Mucosa of rectum (tissue), 2 donors: ENCODE results near the gene CEACAM19.
A peak's percentile ranks its signal among the peaks of the same experiment; 100 is the strongest.
"Not testable (repeated sequence)": the region's sequence is repeated elsewhere in the genome, so short reads cannot be mapped to it uniquely, and the experiment has no call there.

ENCODE experiments used
- H3K27ac ChIP-seq, 2 donors: one replicate each; pipeline ENCODE4 v1.7.0; 2013; ENCODE audit warnings: inconsistent platforms in 2 of 2, low read depth in 2 of 2, low read length in 2 of 2
- H3K27me3 ChIP-seq, 2 donors: one replicate each; pipeline ENCODE4 v1.7.0; 2013; ENCODE audit warnings: low read length in 2 of 2; ENCODE audit not compliant: control insufficient read depth in 2 of 2, insufficient read depth in 2 of 2
- H3K36me3 ChIP-seq, 2 donors: one replicate each; pipeline ENCODE4 v1.7.0; 2013; ENCODE audit warnings: low read length in 2 of 2; ENCODE audit not compliant: control insufficient read depth in 2 of 2, insufficient read depth in 2 of 2
- H3K4me1 ChIP-seq, 2 donors: one replicate each; pipeline ENCODE4 v1.7.0; 2013; ENCODE audit warnings: low read length in 2 of 2, mild to moderate bottlenecking in 1 of 2; ENCODE audit not compliant: control insufficient read depth in 2 of 2, insufficient read depth in 2 of 2
- H3K4me3 ChIP-seq, 2 donors: one replicate each; pipeline ENCODE4 v1.7.0; 2013; ENCODE audit warnings: low read length in 2 of 2
- H3K9ac ChIP-seq, 2 donors: one replicate each; pipeline ENCODE4 v1.7.0; 2013; ENCODE audit warnings: low read length in 2 of 2, low read depth in 1 of 2, mild to moderate bottlenecking in 1 of 2
- H3K9me3 ChIP-seq, 2 donors: one replicate each; pipeline ENCODE4 v1.7.0; 2013; ENCODE audit warnings: low read length in 2 of 2; ENCODE audit not compliant: control insufficient read depth in 2 of 2
- donor health status: healthy.
- donor health status: Normal muscosa, but diverticular disease.

CEACAM19 gene

DNA sequence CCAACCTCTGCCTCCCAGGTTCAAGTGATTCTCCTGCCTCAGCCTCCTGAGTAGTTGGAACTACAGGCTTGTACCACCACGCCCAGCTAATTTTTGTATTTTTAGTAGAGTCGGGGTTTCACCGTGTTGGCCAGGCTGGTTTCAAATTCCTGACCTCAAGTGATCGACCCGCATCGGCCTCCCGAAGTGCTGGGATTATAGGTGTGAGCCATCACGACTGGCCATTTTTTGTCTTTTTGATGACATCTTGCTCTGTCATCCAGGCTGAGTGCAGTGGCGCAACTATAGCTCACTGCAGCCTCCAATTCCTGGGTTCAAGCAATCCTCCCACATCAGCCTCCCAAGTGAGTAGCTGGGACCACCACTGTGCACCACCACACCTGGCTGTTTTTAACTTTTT is 49.1 kb downstream of the CEACAM19 start:
- H3K27ac ChIP-seq, H3K27me3 ChIP-seq, H3K9ac ChIP-seq, H3K9me3 ChIP-seq, H3K4me3 ChIP-seq, H3K36me3 ChIP-seq: not testable (repeated sequence)
- H3K4me1 ChIP-seq: peaks cover 31 to 43% of the 10 kb centered on the region in 2 donors

DNA sequence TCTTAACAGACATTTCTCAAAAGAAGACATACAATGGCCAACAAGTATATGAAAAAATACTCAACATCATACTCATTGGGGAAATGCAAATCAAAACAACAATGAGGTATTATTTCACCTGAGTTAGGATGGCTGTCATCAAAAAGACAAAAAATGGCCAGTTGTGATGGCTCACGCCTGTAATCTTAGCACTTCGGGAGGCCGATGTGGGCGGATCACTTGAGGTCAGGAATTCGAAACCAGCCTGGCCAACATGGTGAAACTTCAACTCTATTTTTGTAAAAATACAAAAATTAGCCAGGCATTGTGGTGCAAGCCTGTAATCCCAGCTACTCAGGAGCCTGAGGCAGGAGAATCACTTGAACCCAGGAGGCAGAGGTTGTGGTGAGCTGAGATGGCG is 49.7 kb downstream of the CEACAM19 start:
- H3K4me1 ChIP-seq: peaks cover 34 to 48% of the 10 kb centered on the region in 2 donors
- H3K27ac ChIP-seq: no peak overlapping the region

DNA sequence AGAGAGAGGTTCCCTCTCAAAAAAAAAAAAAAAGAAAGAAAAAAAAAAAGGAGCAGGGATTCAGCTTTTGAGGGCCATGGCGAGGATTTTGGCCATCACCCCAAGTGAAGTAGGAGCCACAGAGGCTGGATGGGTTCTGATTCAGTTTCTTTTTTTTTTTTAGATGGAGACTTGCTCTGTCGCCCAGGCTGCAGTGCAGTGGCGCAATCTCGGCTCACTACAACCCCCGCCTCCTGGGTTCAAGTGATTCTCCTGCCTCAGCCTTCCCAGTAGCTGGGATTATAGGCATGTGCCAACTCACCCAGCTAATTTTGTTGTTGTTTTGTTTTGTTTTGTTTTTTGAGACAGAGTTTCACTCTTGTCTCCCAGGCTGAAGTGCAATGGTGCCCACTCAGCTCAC is 50.1 kb downstream of the CEACAM19 start:
- H3K9ac ChIP-seq, H3K36me3 ChIP-seq, H3K9me3 ChIP-seq, H3K4me3 ChIP-seq, H3K27me3 ChIP-seq, H3K27ac ChIP-seq: not testable (repeated sequence)
- H3K4me1 ChIP-seq: peaks cover 35 to 50% of the 10 kb centered on the region in 2 donors

More for the DNA sequence above, 49.7 kb downstream of the CEACAM19 start:
- H3K9ac ChIP-seq: no peak overlapping the region
- H3K27me3 ChIP-seq: no peaks in the 10 kb centered on the region
- H3K9me3 ChIP-seq: no peaks in the 10 kb centered on the region
- H3K36me3 ChIP-seq: no peaks in the 10 kb centered on the region
- H3K4me3 ChIP-seq: no peak overlapping the region

DNA sequence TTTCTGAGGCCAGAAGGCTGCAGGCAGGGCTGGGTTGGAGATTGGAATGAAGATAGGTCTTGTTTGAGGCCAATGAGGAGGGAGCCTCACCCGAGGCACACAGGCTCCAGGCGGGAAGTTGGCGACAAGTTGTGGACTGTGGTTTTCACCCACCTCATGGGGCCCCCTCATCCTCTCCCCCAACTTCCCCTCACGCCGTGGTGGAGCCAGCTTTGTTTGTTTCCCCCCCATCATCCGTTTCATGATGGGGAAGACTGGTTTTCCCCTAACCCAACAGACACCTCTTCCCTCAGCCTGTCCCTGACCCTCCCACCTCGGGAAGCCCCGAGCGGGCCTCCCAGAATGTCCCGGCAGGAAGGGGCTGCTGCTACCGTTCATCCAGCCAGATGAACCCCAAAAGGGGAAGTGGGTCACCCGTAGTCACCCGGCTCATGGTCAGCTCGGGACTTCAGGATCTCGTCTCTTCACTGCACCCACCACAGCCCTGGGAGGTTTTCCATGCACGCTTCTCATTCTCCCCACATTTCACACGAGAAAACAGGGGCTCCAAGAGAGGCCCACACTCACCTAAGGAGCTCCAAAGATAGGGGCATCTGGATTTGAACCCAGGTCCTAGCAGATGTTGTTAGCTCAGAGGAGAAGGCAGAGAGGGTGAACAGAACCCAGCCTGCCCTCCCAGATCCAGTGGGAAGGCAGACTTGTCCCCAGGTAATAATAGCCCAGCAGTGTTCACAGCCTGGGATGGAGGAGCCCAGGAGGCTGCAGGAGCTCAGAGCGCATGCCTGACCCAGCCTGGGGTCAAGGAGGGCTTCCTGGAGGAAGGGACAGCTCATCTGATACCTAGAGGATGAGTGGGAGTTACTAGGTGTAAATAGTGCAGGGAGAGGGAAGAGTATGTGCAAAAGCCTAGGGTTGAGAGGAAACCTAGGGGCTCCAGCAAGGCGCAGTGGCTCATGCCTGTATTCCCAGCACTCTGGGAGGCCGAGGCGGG is 51.1 kb downstream of the CEACAM19 start:
- H3K27ac ChIP-seq: no peak overlapping the region
- no peaks in the 10 kb centered on the region for H3K9me3 ChIP-seq
- H3K4me3 ChIP-seq: no peak overlapping the region
- H3K36me3 ChIP-seq: no peaks in the 10 kb centered on the region
- H3K27me3 ChIP-seq: no peaks in the 10 kb centered on the region
- peaks cover 35 to 51% of the 10 kb centered on the region in 2 donors for H3K4me1 ChIP-seq
- H3K9ac ChIP-seq: peak overlapping the region in 1 of 2 donors; percentile 26

DNA sequence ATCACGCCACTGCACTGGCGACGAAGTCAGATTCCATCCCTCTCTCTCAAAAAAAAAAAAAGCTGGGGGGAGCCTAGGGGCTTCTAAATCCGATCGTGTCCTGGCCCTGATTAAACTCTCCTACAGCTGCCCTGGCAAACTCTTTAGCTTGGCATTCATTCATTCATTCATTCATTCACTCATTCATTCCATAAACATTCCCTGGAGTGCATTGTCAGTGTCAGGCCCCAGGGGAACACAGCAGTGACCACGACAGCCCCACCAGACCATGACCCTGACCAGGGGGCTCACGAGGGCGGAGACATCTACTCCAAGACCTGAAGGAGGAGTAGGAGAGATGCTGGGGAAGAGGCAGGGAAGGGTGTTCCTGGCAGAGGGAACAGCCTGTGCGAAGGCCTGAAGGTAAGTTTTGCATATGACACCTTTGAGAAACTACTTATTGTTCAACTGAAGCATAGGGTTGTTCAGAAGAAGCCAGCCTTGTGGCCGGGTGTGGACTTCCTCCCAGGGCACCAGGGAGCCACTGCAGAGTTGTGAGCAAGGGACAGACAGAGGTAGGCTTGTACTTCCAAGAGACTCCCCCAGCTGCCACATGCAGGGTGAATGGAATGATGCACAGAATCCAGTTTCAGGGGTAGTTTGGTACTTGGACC is 52.1 kb downstream of the CEACAM19 start:
- H3K4me1 ChIP-seq: peaks cover 36 to 48% of the 10 kb centered on the region in 2 donors
- H3K36me3 ChIP-seq: no peaks in the 10 kb centered on the region
- peak overlapping the region; percentile 52 to 70 for H3K9ac ChIP-seq
- H3K9me3 ChIP-seq: no peaks in the 10 kb centered on the region
- peak overlapping the region; percentile 56 to 65 for H3K4me3 ChIP-seq
- H3K27me3 ChIP-seq: no peaks in the 10 kb centered on the region
- peak overlapping the region; percentile 93 to 94 for H3K27ac ChIP-seq

DNA sequence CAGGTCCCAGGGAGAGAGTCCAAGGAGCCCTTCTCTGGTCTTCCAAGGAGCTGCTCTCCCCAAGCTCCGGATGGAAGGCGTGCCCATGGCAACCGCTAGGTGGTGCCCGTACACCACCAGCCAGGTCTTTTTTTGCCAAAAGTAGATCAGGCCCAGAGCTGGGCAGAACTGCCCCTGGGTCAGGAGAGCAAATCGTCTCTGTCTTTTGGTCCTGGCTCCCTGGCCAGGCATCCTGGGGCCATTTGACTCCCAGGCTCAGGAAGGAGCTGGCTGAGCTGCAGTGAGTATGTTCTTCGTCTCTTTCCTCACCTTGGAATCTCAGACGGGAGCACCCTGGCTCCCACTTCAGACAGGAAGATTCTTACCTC is 52.7 kb downstream of the CEACAM19 start:
- Histone ChIP-seq H3K4me3 (peak overlapping the region; percentile 56 to 65), H3K27ac (peak overlapping the region; percentile 93 to 94)

DNA sequence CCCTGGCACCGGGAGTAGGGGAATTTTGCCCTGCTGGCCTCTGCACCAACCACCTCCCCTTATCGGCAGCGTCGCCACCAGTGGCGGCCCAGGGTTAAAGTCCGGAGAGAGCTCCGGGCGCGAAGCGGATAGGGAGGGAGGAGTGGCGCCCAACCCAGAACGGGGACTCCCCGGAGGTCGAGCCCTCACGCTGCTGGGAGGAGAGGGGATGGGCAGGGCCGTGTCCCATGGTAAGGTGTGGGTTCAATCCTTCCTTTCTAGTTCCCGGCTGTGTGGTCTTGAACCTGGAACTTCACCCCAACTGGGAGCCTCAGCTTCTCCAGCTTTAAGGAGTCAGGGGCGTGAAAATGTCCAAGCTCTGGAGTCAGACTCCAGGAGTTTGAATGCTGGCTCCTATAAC is 54.0 kb downstream of the CEACAM19 start:
- peak overlapping the region; percentile 28 to 67 for H3K4me3 ChIP-seq
- no peaks in the 10 kb centered on the region for H3K9me3 ChIP-seq
- H3K9ac ChIP-seq: peak overlapping the region; percentile 70 to 71
- peaks cover 26 to 39% of the 10 kb centered on the region in 2 donors for H3K4me1 ChIP-seq
- no peaks in the 10 kb centered on the region for H3K27me3 ChIP-seq
- H3K36me3 ChIP-seq: no peaks in the 10 kb centered on the region
- H3K27ac ChIP-seq: peak overlapping the region; percentile 93 to 94

More for the DNA sequence above, 52.7 kb downstream of the CEACAM19 start:
- Histone ChIP-seq H3K9me3 (no peaks in the 10 kb centered on the region), H3K4me1 (peaks cover 31 to 43% of the 10 kb centered on the region in 2 donors), H3K27me3 (no peaks in the 10 kb centered on the region), H3K9ac (peak overlapping the region; percentile 60 to 70), H3K36me3 (no peaks in the 10 kb centered on the region)

DNA sequence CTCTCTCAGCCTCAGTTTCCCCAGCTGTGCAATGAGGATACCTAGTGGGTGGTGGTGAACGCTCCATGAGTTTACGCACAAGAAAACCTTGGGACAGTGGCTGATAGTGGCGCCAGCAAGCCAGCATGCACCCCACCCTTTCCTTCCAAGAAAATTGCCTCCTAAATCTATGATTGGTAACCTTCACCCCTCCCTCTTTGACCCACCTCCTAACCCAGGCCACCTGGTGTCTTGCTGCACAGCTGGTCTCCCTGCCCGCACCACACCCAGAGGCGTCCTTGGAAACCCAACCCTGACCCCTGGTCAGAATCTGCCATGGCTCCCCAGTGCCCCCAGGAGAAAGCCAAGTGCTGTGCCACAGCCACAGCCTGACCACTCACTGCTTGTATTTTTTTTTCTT is 54.4 kb downstream of the CEACAM19 start:
- Histone ChIP-seq H3K9ac (peak overlapping the region; percentile 70 to 71), H3K27ac (peak overlapping the region; percentile 93 to 94), H3K4me1 (peaks cover 26 to 39% of the 10 kb centered on the region in 2 donors), H3K9me3 (no peaks in the 10 kb centered on the region), H3K36me3 (no peaks in the 10 kb centered on the region), H3K27me3 (no peaks in the 10 kb centered on the region), H3K4me3 (peak overlapping the region; percentile 28 to 67)

DNA sequence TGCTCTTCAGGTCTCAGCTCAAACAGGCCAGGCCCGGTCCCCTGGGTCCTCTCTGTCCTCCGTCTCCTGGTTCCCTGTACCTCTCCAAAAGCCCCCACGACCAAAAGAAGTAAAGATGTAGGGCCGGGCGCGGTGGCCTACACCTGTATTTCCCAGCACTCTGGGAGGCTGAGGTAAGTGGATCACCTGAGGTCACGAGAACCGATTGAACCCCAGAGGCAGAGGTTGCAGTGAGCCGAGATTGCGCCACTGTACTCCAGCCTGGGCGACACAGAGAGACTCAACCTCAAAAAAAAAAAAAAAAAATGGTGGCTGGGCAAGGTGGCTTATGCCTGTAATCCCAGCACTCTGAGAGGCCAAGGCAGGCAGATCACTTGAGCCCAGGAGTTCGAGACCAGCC is 55.2 kb downstream of the CEACAM19 start:
- no peak overlapping the region for H3K4me3 ChIP-seq

DNA sequence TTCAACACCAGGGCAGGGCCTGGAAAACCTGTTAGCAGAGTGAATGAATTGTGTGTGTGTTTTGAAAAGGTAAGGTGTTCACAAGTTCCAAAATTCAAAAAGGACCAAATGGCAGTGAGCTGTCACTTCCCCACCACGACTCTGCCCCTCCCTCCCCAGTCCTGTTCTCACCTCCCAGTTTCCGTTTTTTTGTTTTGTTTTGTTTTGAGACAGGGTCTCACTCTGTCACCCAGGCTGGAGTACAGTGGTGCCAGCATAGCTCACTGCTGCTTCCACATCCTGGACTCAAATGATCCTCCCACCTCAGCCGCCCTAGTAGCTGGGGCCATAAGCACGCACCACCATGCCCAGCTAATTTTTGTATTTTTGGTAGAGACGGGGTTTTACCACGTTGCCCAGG is 56.9 kb downstream of the CEACAM19 start:
- Histone ChIP-seq H3K9me3 (no peaks in the 10 kb centered on the region), H3K27ac (no peak overlapping the region), H3K27me3 (no peaks in the 10 kb centered on the region), H3K4me3 (no peak overlapping the region), H3K36me3 (no peaks in the 10 kb centered on the region), H3K9ac (no peak overlapping the region), H3K4me1 (peaks cover 22 to 34% of the 10 kb centered on the region in 2 donors)

More for the DNA sequence above, 55.2 kb downstream of the CEACAM19 start:
- no peaks in the 10 kb centered on the region for H3K27me3 ChIP-seq
- H3K4me1 ChIP-seq: peaks cover 26 to 39% of the 10 kb centered on the region in 2 donors
- peak overlapping the region in 1 of 2 donors; percentile 27 for H3K9ac ChIP-seq
- no peaks in the 10 kb centered on the region for H3K36me3 ChIP-seq
- H3K9me3 ChIP-seq: no peaks in the 10 kb centered on the region
- peak overlapping the region; percentile 93 to 94 for H3K27ac ChIP-seq
